GM12878 (cell line): ENCODE data around the gene FBLN5. TPM values are rescaled to one million over a fixed set of nuclear protein-coding genes. Genes with fewer than 3 reads are reported as not detected.

ENCODE experiments used
- BHLHE40 ChIP-seq, 2 experiments: fragments of 450-650 bp in 1 of 2; IDR thresholded peaks; 2 replicates each; pipeline ENCODE4 v1.6.1; 2011 to 2017; ENCODE audit warnings: low read depth in 2 of 2, borderline replicate concordance in 1 of 2, improper control_type of control experiment in 1 of 2, low read length in 1 of 2, mild to moderate bottlenecking in 1 of 2
- CUX1 ChIP-seq: IDR thresholded peaks from 2 replicates; pipeline ENCODE4 v1.6.1; 2012; ENCODE audit warnings: improper control_type of control experiment, low read depth, low read length; ENCODE audit not compliant: insufficient replicate concordance
- EED ChIP-seq: sonication (generic); IDR thresholded peaks from 2 replicates; pipeline ENCODE4 v1.6.1; 2016; ENCODE audit warnings: antibody characterized with exemption, low read depth
- FOXM1 ChIP-seq: IDR thresholded peaks from 2 replicates; pipeline ENCODE4 v1.6.1; 2012; ENCODE audit warnings: low read depth, mild to moderate bottlenecking, inconsistent platforms, low read length, moderate library complexity
- HDAC2 ChIP-seq: fragments of 200-600 bp; sonication (generic); IDR thresholded peaks from 2 replicates; pipeline ENCODE4 v1.6.1; 2017
- MEF2A ChIP-seq: IDR thresholded peaks from 2 replicates; pipeline ENCODE4 v1.6.1; 2011; ENCODE audit warnings: low read depth, mild to moderate bottlenecking, low read length, moderate library complexity; ENCODE audit not compliant: insufficient read depth
- NR2C2 ChIP-seq: IDR thresholded peaks from 2 replicates; pipeline ENCODE4 v1.6.1; 2011; ENCODE audit warnings: borderline replicate concordance, low read depth; ENCODE audit not compliant: control insufficient read depth, insufficient read length
- RAD51 ChIP-seq: fragments of 450-650 bp; IDR thresholded peaks from 2 replicates; pipeline ENCODE4 v1.6.1; 2016; ENCODE audit warnings: moderate library complexity, mild to moderate bottlenecking, inconsistent platforms
- RUNX3 ChIP-seq: IDR thresholded peaks from 2 replicates; pipeline ENCODE4 v1.6.1; 2012; ENCODE audit warnings: low read length, inconsistent platforms
- TCF7 ChIP-seq: IDR thresholded peaks from 2 replicates; pipeline ENCODE4 v1.6.1; 2014; ENCODE audit warnings: antibody characterized with exemption, borderline replicate concordance
- YY1 ChIP-seq: IDR thresholded peaks from 2 replicates; pipeline ENCODE4 v1.6.1; 2011; ENCODE audit warnings: low read depth, mild to moderate bottlenecking, low read length
- ZBTB4 ChIP-seq: fragments of 450-650 bp; formaldehyde crosslinking; IDR thresholded peaks from 2 replicates; pipeline ENCODE4 v1.4.0; 2022; ENCODE audit warnings: mild to moderate bottlenecking, moderate library complexity
- ZNF687 ChIP-seq: fragments of 450-650 bp; IDR thresholded peaks from 2 replicates; pipeline ENCODE4 v1.6.1; 2017; ENCODE audit warnings: mild to moderate bottlenecking, moderate library complexity
- polyA plus RNA-seq, 11 experiments: library from polyadenylated mRNA; depleted of rRNA in 4 of 11; unstranded in 6 of 11; stranded (reverse) in 5 of 11; fragments of >200 nt; fragmentation: Nextera tagmentation in 4 of 11; fragmentation: Illumina TruSeq in 1 of 11; extraction: Ambion mirVana in 4 of 11; extraction: Trizol in 1 of 11; gene quantifications; 1 replicate in 1 of 11; 2 replicates in 10 of 11; pipeline versions ENCODE4 v1.2.1 to v1.2.3, GENCODE V29; 2011 to 2016; ENCODE audit warnings: inconsistent platforms in 2 of 11, missing spikeins in 2 of 11, low read depth in 1 of 11
- total RNA-seq, 4 experiments: library from RNA; depleted of rRNA in 3 of 4; stranded (reverse); fragments of >200 nt in 3 of 4; fragmentation: Illumina TruSeq in 1 of 4; extraction: Trizol in 1 of 4; gene quantifications; 2 replicates each; pipeline versions ENCODE4 v1.2.1 to v1.2.3, GENCODE V29; 2013 to 2021
- TF ChIP-seq, protein P1 (sequence below): fragments of 450-650 bp; IDR thresholded peaks from 2 replicates; pipeline ENCODE4 v1.6.1; 2018; ENCODE audit warnings: mild to moderate bottlenecking, low read depth, moderate library complexity; ENCODE audit not compliant: partially characterized antibody

FBLN5 gene
- total and polyA plus RNA-seq, 10 of the 15 experiments (the other 5 are each of a cell fraction or from before 2014, with no cell fraction given): 0.03 to 0.64 (median 0.24) TPM

- TF ChIP-seq ZNF687 (no peak), YY1 (no peak), TCF7 (peak; percentile 48; the same call in 1 of the 2 replicates), RAD51 (peak; percentile 18; the same call in 1 of the 2 replicates), BHLHE40 (IDR thresholded peaks at IDR 0.05; ENCODE audit: borderline replicate concordance in 1 of 2, low read depth in 2 of 2, low read length in 1 of 2) (peak; percentile 64 to 68; a peak in 2 of 4 replicates), NR2C2 (no peak), MEF2A (no peak), FOXM1 (peak; percentile 71; the same call in 1 of the 2 replicates), RUNX3 (peak; percentile 23; the same call in 1 of the 2 replicates), HDAC2 (no peak), CUX1 (no peak), ZBTB4 (CRISPR knock-in tag) (no peak), EED (peak; percentile 27; the same call in 1 of the 2 replicates)
- TF ChIP-seq, protein P1, sequence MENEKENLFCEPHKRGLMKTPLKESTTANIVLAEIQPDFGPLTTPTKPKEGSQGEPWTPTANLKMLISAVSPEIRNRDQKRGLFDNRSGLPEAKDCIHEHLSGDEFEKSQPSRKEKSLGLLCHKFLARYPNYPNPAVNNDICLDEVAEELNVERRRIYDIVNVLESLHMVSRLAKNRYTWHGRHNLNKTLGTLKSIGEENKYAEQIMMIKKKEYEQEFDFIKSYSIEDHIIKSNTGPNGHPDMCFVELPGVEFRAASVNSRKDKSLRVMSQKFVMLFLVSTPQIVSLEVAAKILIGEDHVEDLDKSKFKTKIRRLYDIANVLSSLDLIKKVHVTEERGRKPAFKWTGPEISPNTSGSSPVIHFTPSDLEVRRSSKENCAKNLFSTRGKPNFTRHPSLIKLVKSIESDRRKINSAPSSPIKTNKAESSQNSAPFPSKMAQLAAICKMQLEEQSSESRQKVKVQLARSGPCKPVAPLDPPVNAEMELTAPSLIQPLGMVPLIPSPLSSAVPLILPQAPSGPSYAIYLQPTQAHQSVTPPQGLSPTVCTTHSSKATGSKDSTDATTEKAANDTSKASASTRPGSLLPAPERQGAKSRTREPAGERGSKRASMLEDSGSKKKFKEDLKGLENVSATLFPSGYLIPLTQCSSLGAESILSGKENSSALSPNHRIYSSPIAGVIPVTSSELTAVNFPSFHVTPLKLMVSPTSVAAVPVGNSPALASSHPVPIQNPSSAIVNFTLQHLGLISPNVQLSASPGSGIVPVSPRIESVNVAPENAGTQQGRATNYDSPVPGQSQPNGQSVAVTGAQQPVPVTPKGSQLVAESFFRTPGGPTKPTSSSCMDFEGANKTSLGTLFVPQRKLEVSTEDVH: no peak
These were observed 32.7 kb upstream of the FBLN5 start (continued) for GRCh38 chr14:91980157-91980556.
